Measurements from ENCODE around the gene IFI6.
A peak's percentile ranks its signal among the peaks of the same experiment; 100 is the strongest.

The IFI6 gene

DNA sequence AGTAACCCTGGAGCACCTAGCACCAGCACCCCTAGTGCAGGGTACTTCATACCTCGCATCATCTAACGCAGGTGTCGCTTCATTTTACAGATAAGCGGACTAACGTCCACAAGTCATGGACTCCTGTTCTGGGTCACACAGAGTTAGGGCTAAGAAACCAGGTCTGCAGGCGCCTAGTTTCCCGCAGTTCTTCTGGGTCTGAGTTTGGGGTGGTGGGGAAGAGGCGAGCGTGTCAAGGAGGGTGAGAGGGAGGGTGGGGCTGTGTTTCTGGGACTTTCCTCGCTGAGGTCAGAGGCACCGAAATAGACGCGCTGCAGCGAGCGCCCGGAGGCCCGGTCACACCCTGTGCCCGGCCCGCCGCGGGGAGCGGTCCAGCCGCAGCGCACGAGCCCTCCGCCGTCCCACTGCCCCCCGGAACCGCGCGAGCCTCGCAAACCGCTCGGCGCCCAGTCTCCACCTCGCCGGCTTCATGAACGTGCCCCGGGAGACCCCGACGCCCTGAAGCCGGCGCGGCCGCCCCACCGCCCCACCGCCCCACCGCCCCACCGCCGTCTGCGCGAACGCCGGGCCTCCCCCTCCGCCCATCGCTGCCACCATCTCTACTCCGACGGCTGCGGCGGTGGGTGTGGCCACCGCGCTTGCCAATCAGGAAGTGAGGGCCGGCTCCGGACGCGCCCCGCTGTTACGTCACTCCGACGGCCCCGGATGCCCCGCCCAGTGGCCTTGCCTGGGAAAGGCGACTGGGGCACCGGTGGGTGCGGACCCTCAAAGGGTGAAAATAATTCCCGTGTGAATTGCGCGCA lies 12.3 kb downstream of the IFI6 start:
- Histone ChIP-seq H2BK12ac (ENCODE audit: low read length in 2 of 2) (peak overlapping the region in 1 of 2 experiments; percentile 48), H3K79me1 (replicated peaks; ENCODE audit: low read length, poor library complexity, severe bottlenecking) (no peaks in the 10 kb centered on the region), H3K4me1 (ENCODE audit: control insufficient read depth, insufficient read depth, low read depth, low read length) (peaks cover 12% of the 10 kb centered on the region)

DNA sequence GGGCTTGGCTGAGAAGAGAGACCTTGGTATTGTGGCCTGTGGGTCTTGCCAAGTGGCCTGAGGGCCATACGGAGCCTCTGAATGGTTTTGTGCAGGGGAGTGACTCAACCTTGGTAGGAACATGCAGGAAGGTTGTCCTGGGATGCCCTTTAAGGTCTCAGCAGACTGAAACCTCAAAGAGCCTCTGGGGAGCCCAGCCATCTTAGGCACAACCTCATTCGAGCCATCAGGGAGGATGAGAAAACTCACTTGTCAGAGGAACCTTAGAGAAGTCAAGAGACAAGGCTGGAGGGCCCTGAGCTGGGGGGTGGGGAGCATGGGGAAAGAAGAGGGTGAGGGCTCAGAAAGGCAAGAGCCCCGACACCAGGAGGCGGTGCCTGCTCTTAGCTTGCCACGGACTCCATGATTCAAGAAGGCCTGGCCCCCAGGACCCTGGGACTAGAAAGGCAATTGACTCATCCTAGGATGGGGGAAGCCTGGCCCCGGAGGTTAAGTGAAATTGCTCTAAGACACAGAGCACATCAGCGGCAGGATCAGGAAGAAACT lies 13.0 kb downstream of the IFI6 start:
- Histone ChIP-seq H3K9ac (ENCODE audit: low read length) (peak overlapping the region; percentile 90), H2BK12ac (ENCODE audit: low read length in 2 of 2) (peak overlapping the region; percentile 48 to 76), H4K91ac (ENCODE audit: low read length) (peak overlapping the region; percentile 1), H2BK15ac (ENCODE audit: low read depth, poor library complexity, severe bottlenecking) (peak overlapping the region; percentile 73), H2AFZ (ENCODE audit: low read depth, low read length) (no peak overlapping the region), H2AK5ac (ENCODE audit: low read length, severe bottlenecking) (no peak overlapping the region), H3K23ac (ENCODE audit: low read length in 2 of 2) (peak overlapping the region in 1 of 2 experiments; percentile 54), H3K18ac (ENCODE audit: low read depth in 1 of 2, low read length in 2 of 2) (peak overlapping the region; percentile 16 to 95), H3K79me1 (replicated peaks; ENCODE audit: low read length, poor library complexity, severe bottlenecking) (no peaks in the 10 kb centered on the region), H2BK5ac (ENCODE audit: low read depth, low read length, poor library complexity, severe bottlenecking) (no peak overlapping the region), H4K8ac (ENCODE audit: low read length) (peak overlapping the region; percentile 84), H3K27ac (ENCODE audit: low read length, poor library complexity, severe bottlenecking) (no peak overlapping the region), H3K36me3 (ENCODE audit: control insufficient read depth in 1 of 2, insufficient read depth in 2 of 2, low read depth in 1 of 2, low read length in 2 of 2) (no peaks in the 10 kb centered on the region), H3K4me2 (ENCODE audit: low read length, poor library complexity, severe bottlenecking) (no peak overlapping the region), H3K4me3 (ENCODE audit: insufficient read depth in 1 of 2, low read depth in 1 of 2, low read length in 2 of 2) (peak overlapping the region in 1 of 2 experiments; percentile 68), H3K27me3 (ENCODE audit: control insufficient read depth in 1 of 2, insufficient read depth in 1 of 2, low read length in 2 of 2) (no peaks in the 10 kb centered on the region), H3K4ac (ENCODE audit: low read depth in 1 of 2, low read length in 2 of 2) (peak overlapping the region in 1 of 2 experiments; percentile 47), H2BK120ac (ENCODE audit: low read depth, low read length) (no peak overlapping the region), H3K9me3 (ENCODE audit: control insufficient read depth, low read length) (no peaks in the 10 kb centered on the region), H3K4me1 (ENCODE audit: control insufficient read depth, insufficient read depth, low read depth, low read length) (peaks cover 12% of the 10 kb centered on the region), H3K14ac (ENCODE audit: low read length in 2 of 2) (no peak overlapping the region)
- 25% methylated on average over 7 of the region's 7 CpGs for WGBS
- peak; percentile 91 for DNase-seq

More for the DNA sequence above, 12.3 kb downstream of the IFI6 start:
- no peak overlapping the region for H2BK15ac ChIP-seq (ENCODE audit: low read depth, poor library complexity, severe bottlenecking)
- H3K18ac ChIP-seq (ENCODE audit: low read depth in 1 of 2, low read length in 2 of 2): peak overlapping the region; percentile 75 to 95
- H3K27ac ChIP-seq (ENCODE audit: low read length, poor library complexity, severe bottlenecking): no peak overlapping the region
- H3K9me3 ChIP-seq (ENCODE audit: control insufficient read depth, low read length): no peaks in the 10 kb centered on the region
- H2AFZ ChIP-seq (ENCODE audit: low read depth, low read length): no peak overlapping the region
- H3K36me3 ChIP-seq (ENCODE audit: control insufficient read depth in 1 of 2, insufficient read depth in 2 of 2, low read depth in 1 of 2, low read length in 2 of 2): no peaks in the 10 kb centered on the region
- H4K8ac ChIP-seq (ENCODE audit: low read length): peak overlapping the region; percentile 88
- DNase-seq: peak; percentile 88
- peak overlapping the region; percentile 55 to 70 for H3K4me3 ChIP-seq (ENCODE audit: insufficient read depth in 1 of 2, low read depth in 1 of 2, low read length in 2 of 2)
- H3K23ac ChIP-seq (ENCODE audit: low read length in 2 of 2): peak overlapping the region in 1 of 2 experiments; percentile 54
- H3K9ac ChIP-seq (ENCODE audit: low read length): peak overlapping the region; percentile 90
- H3K27me3 ChIP-seq (ENCODE audit: control insufficient read depth in 1 of 2, insufficient read depth in 1 of 2, low read length in 2 of 2): no peaks in the 10 kb centered on the region
- no peak overlapping the region for H2AK5ac ChIP-seq (ENCODE audit: low read length, severe bottlenecking)
- no peak overlapping the region for H2BK5ac ChIP-seq (ENCODE audit: low read depth, low read length, poor library complexity, severe bottlenecking)
- H4K91ac ChIP-seq (ENCODE audit: low read length): peak overlapping the region; percentile 56
- no peak overlapping the region for H2BK120ac ChIP-seq (ENCODE audit: low read depth, low read length)
- peak overlapping the region in 1 of 2 experiments; percentile 87 for H3K14ac ChIP-seq (ENCODE audit: low read length in 2 of 2)
- peak overlapping the region in 1 of 2 experiments; percentile 81 for H3K4ac ChIP-seq (ENCODE audit: low read depth in 1 of 2, low read length in 2 of 2)
- 8% methylated on average over 57 of the region's 78 CpGs for WGBS
- H3K4me2 ChIP-seq (ENCODE audit: low read length, poor library complexity, severe bottlenecking): peak overlapping the region; percentile 68

DNA sequence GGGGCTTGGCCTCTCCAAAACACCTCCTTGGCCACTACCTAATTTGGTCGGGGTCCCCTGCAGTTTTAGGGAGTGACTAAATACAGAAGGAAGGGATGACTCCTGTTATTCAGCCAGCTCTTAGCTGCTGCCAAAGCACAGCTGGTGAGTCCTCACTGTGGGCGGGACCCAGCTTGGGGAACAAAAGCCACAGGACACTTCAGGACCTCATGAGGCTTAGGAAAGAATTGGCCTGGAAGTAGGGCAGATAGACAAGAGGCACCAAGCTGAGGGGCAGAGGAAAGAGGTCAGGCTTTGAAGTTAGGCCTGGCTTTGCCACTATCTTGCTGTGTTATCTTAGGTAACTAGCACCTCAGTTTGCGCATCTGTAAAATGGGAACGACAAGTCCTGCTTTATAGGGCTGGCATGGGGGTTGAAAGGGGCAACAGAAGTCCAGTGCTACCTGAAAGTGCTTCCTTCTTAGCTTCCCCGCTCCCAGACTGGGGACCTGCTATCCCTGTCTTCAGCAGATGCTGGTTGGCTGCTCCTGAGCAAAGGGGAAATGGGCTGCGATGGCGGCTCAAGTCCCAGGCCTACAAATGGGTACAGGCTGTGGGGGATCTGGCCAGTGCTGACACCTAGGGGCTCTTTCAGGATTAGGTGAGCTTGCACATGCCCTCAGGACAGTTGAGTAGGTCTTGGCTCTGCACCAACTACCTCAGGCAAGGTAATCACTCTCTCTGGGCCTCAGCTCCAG lies 15.7 kb downstream of the IFI6 start:
- Histone ChIP-seq H3K18ac (ENCODE audit: low read depth in 1 of 2, low read length in 2 of 2) (peak overlapping the region in 1 of 2 experiments; percentile 28), H3K4me3 (ENCODE audit: insufficient read depth in 1 of 2, low read depth in 1 of 2, low read length in 2 of 2) (no peak overlapping the region), H4K8ac (ENCODE audit: low read length) (peak overlapping the region; percentile 7), H3K9ac (ENCODE audit: low read length) (peak overlapping the region; percentile 51), H2BK5ac (ENCODE audit: low read depth, low read length, poor library complexity, severe bottlenecking) (no peak overlapping the region), H3K36me3 (ENCODE audit: control insufficient read depth in 1 of 2, insufficient read depth in 2 of 2, low read depth in 1 of 2, low read length in 2 of 2) (no peaks in the 10 kb centered on the region), H2BK120ac (ENCODE audit: low read depth, low read length) (no peak overlapping the region), H3K4me2 (ENCODE audit: low read length, poor library complexity, severe bottlenecking) (no peak overlapping the region), H3K79me1 (replicated peaks; ENCODE audit: low read length, poor library complexity, severe bottlenecking) (no peaks in the 10 kb centered on the region), H2AK5ac (ENCODE audit: low read length, severe bottlenecking) (no peak overlapping the region), H2BK15ac (ENCODE audit: low read depth, poor library complexity, severe bottlenecking) (no peak overlapping the region), H3K4ac (ENCODE audit: low read depth in 1 of 2, low read length in 2 of 2) (peak overlapping the region in 1 of 2 experiments; percentile 20), H4K91ac (ENCODE audit: low read length) (no peak overlapping the region), H3K27ac (ENCODE audit: low read length, poor library complexity, severe bottlenecking) (no peak overlapping the region), H3K23ac (ENCODE audit: low read length in 2 of 2) (no peak overlapping the region), H2BK12ac (ENCODE audit: low read length in 2 of 2) (peak overlapping the region in 1 of 2 experiments; percentile 29), H2AFZ (ENCODE audit: low read depth, low read length) (no peak overlapping the region), H3K9me3 (ENCODE audit: control insufficient read depth, low read length) (no peaks in the 10 kb centered on the region), H3K14ac (ENCODE audit: low read length in 2 of 2) (no peak overlapping the region), H3K27me3 (ENCODE audit: control insufficient read depth in 1 of 2, insufficient read depth in 1 of 2, low read length in 2 of 2) (no peaks in the 10 kb centered on the region), H3K4me1 (ENCODE audit: control insufficient read depth, insufficient read depth, low read depth, low read length) (peaks cover 8% of the 10 kb centered on the region)
- peak; percentile 67 for DNase-seq
- WGBS: 73% methylated on average over 7 of the region's 7 CpGs

All from mesenchymal stem cell (in vitro differentiated cells and primary cell).